HG02759 (cell line): Measurements from ENCODE around the gene DPYD.
A peak's percentile ranks its signal among the peaks of the same experiment; 100 is the strongest.

Experiments
- ATAC-seq: cut with Tn5 transposase; IDR thresholded peaks from one replicate; pipeline ENCODE4 v1.9.1; 2021; ENCODE audit warnings: mild to moderate bottlenecking, moderate library complexity; ENCODE audit not compliant: unreplicated experiment

DPYD gene

DNA sequence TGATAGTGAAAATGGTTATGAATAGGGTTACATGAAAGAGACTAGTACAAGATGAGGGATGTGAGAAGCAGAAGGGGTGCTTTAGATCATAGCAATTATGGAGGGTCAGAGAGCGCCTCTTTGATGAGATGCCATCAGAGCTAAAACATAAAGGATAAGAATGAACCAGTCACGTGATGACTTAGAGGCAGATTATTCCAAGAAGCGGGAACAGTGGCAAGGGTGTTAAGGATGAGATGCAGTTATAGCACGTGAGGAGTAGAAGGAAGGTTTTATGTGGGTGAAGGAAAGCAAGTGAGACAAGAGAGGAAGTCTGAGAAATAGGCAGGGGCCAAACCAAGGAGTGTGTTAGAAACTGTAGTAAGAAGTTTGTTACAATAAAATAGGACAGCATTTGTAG lies 360.1 kb downstream of the DPYD start:
- no peak for ATAC-seq

DNA sequence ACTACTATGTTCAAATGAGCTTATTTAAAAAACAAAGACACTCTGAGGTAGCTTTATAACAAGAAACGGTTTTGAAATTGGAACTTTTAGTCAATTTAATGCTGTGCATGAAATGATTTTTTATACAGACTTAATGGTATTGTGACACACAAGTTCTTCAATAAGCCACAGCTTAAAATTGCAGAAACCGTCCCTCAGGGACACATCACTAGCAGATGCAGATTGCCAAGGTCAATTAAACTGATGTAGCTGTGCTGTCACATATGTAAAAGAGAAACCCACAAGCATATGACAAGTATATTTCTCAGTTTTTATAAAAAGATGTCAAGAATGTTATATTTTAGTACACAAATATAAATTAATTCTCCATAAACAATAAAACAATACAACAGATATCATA lies 366.9 kb downstream of the DPYD start:
- no peak for ATAC-seq

DNA sequence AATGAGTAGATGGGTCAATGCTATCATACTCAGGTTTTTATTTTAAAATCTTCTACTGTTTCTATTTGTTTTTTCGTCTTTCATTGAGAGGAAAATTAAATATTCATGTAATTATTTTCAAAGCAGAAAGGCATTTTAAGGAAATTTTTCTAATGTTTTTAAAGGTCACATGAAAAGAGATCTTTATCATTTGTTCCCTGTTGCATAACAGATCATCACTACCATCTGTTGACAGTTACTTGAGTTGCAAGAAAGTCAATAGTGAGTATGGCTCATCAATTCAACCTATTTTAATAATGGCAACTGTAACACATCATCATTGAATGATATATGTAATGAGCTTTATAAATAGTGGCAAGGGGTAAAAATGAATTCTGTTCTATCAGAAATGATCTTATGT lies 369.7 kb downstream of the DPYD start:
- ATAC-seq, result no peak

DNA sequence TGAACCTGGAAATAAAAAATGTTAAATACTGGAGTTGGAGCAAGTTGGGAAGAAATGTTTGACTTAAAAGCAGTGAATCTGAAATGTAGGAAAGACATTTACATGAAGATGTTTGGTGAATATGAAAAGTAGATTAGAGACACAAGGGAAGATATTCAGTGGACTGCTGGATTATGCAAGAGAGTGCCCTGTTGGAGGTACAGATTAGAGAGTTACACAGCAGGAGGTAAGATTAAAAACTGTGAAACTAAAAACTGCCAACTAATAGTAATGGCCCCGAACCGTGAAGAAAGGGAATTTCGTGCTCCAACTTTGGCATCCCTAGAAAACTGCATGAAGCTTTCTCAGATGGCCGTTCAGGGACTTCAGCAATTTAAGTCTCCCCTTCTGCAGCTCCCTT lies 375.4 kb downstream of the DPYD start:
- ATAC-seq, result no peak

DNA sequence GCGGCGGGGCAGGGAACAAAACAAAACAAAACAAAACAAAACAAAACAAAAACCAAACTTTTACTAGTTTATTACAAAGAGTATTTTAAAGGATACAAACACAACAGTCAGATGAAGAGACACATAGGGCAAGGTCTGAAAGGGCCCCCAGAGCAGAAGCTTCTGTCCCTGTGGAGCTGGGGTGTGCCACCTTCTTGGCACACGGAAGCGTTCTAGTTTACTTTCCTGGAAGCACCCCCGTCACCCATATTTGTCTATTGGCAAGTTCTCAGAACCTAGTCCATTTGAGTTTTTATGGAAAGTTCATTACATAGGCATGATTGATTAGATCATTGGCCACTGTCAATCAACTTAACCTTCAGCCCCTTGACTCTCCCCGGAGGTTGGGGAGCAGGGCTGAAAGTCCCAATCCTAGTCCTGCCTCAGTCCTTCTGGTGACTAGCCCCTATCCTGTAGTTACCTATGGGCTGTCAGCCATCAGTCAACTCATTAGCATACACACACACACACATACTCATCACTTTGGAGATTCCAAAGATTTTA lies 380.4 kb downstream of the DPYD start:
- no peak for ATAC-seq

DNA sequence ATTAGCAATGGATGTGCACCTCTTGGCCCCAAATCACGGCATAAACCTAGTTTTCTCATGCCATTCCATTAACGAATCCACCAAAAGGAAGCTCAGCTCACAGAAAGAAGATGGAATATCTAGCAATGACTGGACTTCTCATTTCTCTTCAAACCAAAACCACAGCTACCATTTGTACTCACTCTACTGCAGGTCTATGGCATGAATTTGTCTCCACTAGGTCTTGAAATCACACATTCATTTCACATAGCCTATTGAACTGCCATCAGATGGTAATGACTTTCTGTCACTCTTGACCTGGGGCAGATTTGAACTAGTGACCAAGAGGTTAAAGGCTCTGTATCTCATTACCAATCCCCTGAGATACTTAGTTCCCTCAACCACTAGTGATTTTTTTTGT lies 382.7 kb downstream of the DPYD start:
- no peak for ATAC-seq

DNA sequence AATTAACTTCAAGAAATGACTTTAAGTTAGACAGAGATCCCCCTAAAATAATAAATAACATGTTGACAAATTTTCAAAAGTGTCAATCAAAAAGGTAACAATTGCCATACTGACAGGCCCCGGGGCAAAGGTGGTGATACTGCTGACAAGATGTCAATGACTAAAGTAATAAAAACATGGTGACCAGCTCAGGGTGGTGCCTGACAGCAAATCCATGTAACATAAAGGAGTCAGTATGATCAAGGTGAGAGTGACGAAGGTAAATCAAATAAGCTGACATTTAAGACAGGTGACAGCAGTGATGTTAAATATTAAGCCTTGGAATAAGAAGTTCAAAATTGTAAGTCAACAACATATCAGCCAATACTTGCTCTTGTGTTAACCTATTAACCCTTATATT lies 387.5 kb downstream of the DPYD start:
- no peak for ATAC-seq

DNA sequence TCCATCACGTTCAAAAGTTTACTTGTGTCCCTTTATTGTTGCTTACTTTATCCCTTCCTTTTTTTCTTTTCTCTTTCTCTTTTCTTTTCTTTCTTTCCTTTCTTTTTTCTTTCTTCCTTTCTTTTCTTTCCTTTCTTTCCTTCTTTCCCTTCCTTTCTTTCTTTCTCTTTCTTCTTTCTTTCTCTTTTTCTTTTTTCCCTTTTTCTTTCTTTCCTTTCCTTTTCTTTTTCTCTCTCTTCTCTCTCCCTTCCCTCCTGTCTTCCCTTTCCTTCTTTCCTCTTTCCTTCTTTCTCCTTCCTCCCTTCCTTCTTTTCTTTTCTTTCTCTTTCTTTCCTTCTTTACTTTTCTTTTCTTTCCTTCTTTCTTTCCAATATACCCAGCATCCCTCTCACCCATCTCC lies 391.2 kb downstream of the DPYD start:
- ATAC-seq, result no peak

DNA sequence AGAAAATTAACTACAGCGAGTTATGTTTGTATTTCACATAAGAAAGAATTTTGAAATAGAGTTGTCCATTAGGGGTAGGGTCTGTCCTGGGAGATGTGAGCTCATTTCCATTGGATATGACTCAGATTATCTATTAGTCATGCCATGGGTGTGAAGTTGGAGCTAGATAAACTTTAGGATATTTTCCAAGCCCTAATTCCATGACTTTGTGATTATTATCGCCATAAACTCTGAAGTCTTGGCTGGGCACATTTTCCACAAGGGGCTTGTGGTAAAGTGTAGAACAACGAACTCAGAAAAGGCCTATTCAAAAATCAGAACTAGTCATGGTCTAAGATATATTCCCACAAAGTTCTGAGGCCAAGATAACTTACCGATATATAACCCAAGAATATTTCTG lies 396.6 kb downstream of the DPYD start:
- ATAC-seq, result no peak

DNA sequence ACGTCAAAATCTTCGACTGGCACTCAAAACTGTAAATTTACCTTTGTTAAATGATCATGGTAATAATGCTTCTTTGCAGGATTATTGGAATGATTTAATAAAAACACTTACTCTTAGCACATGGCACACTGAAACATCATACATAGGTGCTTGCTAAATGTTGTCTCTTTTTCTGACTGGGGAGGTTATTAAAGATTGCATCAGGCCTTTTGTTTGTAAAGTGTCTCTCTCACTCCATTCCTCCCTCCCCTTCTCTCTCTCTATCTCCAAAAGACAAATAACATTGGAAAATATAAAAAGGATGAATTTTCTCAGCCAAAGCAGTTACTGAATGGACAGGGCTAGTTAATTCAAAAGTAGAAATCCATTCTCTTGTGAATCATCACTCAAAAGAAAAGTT lies 404.2 kb downstream of the DPYD start:
- no peak for ATAC-seq

DNA sequence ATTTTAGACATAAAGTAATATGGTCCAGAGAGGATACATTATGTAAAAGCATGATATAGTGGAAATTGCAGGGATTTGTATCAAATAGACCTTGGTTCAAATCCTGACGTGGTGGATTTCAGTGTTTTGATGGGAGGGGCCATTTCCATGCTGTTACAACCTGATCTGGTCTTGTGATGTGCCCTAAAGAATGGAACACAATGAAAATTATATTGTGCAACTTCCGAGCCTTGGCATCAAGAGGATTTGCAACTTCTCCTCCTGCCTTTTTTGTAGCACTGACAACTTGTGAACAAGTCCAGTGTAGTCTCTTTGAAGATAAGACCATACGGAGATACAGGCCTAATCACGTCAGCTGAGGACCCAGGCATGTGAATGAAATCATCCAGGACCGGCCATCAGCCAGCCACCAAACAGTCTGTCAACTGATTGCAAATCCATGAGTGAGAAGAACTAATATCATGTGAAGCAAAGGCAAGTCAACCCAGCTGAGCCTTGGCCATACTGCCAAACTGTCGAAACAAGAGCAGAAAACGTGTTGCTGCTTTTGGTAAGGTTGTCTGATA lies 412.1 kb downstream of the DPYD start:
- ATAC-seq, result no peak

DNA sequence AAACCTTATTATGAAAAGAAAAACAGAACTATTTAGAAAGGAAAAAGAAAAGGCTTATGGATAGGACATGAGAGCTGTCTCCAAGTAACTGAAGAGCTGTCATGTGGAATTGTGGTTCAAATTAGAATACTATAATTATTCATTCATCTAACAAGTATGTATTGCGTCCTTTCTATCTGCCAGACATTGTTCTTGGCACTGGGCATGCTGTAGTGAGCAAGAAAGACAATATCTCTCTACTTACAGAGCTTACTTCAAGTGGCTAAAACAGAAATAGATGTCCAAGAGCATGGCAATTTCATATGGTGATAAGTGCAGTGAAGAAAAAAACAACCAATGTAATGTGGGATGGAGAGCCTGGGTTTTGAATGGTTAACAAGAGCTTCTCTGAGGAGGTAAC lies 413.0 kb downstream of the DPYD start:
- no peak for ATAC-seq

DNA sequence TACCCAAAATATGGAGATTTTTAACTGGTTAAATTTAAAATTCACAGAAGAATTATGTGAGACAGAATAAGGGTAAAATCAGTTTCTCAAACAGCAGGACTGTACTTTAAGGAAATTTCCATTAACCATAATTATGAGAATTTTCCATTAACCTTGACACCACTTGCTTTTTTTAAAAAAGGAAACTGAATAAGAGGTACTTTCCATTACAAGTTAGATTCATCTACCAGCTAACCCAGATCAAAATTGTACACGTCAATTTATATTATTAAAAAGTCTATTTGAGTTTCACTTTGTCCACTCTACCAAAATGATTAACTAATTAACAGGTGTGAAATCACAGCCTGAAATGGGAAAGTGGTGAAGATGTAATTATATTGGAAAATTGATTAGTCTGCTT lies 414.5 kb downstream of the DPYD start:
- ATAC-seq, result no peak

DNA sequence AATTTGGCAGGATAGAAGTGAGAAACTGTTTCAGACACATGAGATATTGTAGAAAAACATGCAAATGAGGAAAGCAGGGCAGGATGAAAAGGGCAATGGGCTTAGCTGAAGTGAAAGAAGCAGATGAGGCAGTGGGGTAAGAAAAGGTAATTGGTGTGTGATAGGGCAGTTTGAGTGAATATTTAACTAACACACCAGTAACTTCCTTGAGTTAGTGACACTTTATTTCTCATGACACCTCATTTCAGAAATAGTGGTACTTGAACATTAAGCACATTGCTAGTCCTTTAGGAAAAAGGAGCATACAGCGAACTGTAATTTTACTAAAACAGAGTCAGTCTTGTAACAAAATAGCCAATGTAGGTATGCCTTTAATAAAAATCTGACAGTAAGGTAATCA lies 415.0 kb downstream of the DPYD start:
- ATAC-seq, result peak; percentile 98

DNA sequence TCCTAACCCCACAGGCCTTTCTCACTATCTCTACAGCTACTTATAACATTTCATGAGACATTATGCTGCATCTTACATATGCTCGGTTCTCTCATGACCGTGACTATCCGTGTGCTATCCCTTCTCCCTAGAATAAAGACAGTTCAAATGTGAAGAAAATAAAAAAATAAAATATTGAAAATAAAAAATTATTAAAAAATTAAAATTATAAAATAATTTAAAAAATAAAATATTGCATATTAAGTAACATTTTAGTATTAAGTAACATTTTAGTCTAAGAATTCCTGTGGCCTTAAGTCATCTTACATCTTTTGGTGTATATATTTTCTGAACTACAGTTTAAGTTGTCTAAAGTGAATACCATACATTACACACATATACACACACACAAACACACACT lies 415.5 kb downstream of the DPYD start:
- ATAC-seq, result no peak

DNA sequence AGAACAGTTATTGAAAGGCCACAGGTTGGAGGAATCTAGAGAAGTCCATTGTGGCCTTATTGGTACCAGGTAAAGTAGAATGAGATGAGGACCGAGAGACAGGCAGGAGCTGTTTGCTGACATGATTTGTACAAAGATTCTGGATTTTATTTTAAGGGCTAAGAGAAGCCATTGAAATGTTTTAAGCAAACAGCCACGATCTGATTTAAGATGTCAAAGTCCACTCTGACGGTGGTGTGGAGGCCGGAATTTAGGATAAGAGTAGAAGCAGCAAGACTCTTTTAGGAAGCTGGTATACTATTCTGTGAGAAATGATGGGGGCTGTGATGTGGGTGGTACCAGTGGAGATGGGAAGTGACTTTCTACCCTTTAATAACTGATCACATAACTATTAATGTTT lies 418.5 kb downstream of the DPYD start:
- no peak for ATAC-seq

DNA sequence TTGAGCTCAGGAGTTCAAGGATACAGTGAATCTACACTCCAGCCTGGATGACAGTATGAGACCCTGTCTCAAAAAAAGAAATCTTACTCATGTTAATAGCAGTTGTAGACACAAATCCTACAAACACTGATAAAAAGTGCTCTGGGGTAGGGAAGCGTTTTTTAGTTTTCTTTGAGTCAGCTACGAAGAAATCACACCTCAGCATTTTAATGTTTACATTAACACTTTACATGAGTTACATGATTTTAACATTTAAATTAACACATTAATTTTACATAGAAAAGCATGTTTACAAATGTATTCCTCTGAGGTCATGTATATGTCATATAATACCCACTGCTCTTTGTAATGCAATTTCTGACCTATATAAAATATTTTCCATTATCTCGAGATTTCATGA lies 419.2 kb downstream of the DPYD start:
- ATAC-seq, result no peak

DNA sequence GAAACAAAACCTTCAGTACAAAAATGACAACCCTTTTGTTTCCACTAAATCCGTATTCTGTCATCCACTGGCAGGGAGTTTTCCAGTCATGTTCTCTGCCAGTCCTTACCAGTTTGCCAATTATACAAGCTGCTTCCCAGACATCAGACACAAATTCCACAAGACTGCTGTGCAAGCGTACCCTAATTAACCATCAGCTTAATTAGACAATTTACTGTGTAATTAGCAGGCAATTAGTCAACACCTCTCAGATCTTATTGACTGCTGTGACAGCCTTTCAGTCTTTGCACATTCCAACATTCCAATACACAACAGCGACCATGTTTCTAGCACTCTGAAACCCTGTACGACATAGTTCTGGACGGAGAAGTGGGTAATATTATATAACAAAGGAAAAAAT lies 420.1 kb downstream of the DPYD start:
- no peak for ATAC-seq

DNA sequence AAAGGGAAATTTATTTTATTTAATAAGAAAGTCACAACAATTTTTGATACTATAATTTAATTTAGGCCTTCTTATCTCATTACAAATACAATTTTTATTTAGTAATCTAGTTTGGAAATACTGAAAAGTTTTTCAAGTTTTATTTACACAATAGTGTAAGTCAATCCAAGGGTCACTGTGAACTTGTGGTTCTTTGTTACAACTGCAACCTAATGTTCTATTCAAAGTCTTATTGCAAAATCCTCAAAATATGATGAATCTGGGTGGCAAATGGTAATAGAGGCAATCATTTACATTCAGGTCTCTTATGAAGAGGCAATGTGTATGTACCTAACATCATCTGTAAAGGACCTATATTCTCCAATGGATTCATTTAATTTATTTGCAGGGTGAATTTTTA lies 421.2 kb downstream of the DPYD start:
- no peak for ATAC-seq

DNA sequence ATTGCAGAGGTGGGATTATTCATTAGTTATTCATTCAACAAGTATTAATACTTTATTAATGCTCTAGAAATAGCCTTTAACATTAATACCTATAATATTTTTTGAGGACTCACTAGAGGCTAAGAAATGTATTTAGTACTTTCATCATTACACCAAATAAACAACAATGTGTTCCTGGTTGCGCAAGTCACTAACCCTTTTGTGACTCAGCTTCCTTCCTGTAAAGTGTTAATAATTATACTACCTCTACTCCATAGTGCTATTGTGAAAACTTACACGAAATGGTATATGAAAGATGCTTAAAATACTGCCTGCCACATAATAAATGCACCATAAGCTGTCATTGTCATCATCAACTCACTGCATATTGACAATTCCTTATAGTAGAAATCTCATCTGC lies 431.0 kb downstream of the DPYD start:
- peak; percentile 65 for ATAC-seq

DNA sequence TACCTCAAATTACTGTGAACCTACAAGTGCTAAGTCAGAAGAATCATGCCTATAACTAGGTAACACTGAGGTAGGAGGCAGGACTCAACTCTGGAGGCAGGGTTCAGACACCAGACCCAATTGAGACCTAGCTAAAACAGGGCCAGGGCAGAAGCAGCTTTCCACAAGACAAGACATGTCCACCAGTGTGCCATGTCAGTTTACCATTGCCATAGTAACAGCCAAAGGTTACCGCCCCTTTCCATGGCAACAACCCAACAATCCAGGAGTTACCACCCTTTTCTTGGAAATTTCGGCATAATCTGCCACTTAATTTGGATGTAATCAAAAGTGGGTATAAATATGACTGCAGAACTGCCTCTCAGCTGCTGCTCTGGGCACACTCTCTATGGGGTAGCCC lies 432.3 kb downstream of the DPYD start:
- no peak for ATAC-seq

DNA sequence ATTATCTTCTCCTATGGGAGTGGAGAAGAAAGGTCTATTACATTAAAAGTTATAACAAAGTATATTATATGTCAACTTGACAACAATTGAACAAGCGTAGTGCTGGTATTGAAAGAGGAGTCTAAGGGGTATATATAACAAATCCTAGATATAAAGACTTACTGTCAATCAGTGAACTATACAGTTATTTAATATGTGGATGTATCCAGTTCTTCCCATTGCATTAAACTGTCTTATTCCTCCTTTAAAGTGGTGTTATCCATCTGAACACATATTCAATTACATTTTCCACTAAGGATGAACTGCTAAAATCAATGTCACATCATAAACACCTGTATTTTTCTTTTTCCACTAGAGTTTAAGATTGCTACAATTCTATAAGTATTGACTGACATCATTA lies 438.8 kb downstream of the DPYD start:
- no peak for ATAC-seq

DNA sequence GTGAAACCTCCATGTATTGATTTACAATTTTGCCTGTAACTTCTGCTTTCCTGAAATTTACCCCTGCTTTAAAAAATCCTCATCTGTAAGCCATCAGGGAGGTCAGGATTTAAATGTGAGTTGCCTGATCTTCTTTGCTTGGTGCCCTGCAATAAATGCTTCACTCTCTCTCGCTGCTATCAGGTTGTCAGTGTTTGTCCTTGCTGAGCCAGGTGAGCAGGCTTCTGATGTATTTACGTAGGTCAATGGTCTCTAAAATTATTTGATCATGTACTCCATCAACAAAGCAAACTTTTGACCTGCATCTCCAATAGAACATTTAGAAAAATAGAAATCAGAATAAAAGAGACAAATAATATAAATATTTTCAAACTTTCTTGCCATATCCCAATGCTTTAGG lies 453.4 kb downstream of the DPYD start:
- ATAC-seq, result no peak

DNA sequence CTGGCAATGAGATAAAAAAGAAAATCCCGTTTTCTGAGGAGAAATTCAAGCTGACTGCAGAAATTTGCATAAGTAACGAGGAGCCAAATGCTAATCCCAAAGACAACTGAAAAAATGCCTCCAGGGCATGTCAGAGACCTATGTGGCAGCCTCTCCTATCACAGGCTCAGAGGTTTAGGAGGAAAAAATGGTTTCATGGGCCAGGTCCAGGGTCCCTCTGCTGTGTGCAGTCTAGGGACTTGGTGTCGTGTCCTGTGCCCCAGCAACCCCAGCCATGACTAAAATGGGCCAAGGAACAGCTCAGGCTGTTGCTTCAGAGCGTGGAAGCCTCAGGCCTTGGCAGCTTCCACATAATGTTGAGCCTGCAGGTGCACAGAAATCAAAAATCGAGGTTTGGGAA lies 456.5 kb downstream of the DPYD start:
- no peak for ATAC-seq
